Measurements from ENCODE around the gene MVB12B.

The MVB12B gene

GRCh38 chr9:126306071-126306647 lies 20.5 kb upstream of the MVB12B start:
- H3K36me3 ChIP-seq (ENCODE audit: control insufficient read depth, insufficient read depth, low read length), result no peaks in the 10 kb centered on the region

GRCh38 chr9:126307322-126308061 lies 19.1 kb upstream of the MVB12B start:
- Histone ChIP-seq H3K4me1 (ENCODE audit: control insufficient read depth, insufficient read depth, low read length) (no peaks in the 10 kb centered on the region), H3K27me3 (ENCODE audit: control insufficient read depth, insufficient read depth, low read length) (no peaks in the 10 kb centered on the region), H3K36me3 (ENCODE audit: control insufficient read depth, insufficient read depth, low read length) (no peaks in the 10 kb centered on the region), H3K9me3 (ENCODE audit: control insufficient read depth, low read length) (no peaks in the 10 kb centered on the region), H3K4me3 (ENCODE audit: low read length) (no peak overlapping the region), H3K9ac (ENCODE audit: low read length) (no peak overlapping the region)

More at GRCh38 chr9:126306071-126306647, 20.5 kb upstream of the MVB12B start:
- Histone ChIP-seq H3K9me3 (ENCODE audit: control insufficient read depth, low read length) (no peaks in the 10 kb centered on the region), H3K4me3 (ENCODE audit: low read length) (no peak overlapping the region), H3K9ac (ENCODE audit: low read length) (no peak overlapping the region), H3K4me1 (ENCODE audit: control insufficient read depth, insufficient read depth, low read length) (no peaks in the 10 kb centered on the region), H3K27me3 (ENCODE audit: control insufficient read depth, insufficient read depth, low read length) (no peaks in the 10 kb centered on the region)

GRCh38 chr9:126309427-126310189 lies 17.0 kb upstream of the MVB12B start:
- H3K9ac ChIP-seq (ENCODE audit: low read length), result no peak overlapping the region
- no peaks in the 10 kb centered on the region for H3K4me1 ChIP-seq (ENCODE audit: control insufficient read depth, insufficient read depth, low read length)
- no peak overlapping the region for H3K4me3 ChIP-seq (ENCODE audit: low read length)
- H3K36me3 ChIP-seq (ENCODE audit: control insufficient read depth, insufficient read depth, low read length), result no peaks in the 10 kb centered on the region
- H3K27me3 ChIP-seq (ENCODE audit: control insufficient read depth, insufficient read depth, low read length), result no peaks in the 10 kb centered on the region
- no peaks in the 10 kb centered on the region for H3K9me3 ChIP-seq (ENCODE audit: control insufficient read depth, low read length)

GRCh38 chr9:126312584-126313551 lies 13.8 kb upstream of the MVB12B start:
- no peaks in the 10 kb centered on the region for H3K4me1 ChIP-seq (ENCODE audit: control insufficient read depth, insufficient read depth, low read length)
- no peaks in the 10 kb centered on the region for H3K36me3 ChIP-seq (ENCODE audit: control insufficient read depth, insufficient read depth, low read length)
- no peaks in the 10 kb centered on the region for H3K9me3 ChIP-seq (ENCODE audit: control insufficient read depth, low read length)
- no peaks in the 10 kb centered on the region for H3K27me3 ChIP-seq (ENCODE audit: control insufficient read depth, insufficient read depth, low read length)
- H3K9ac ChIP-seq (ENCODE audit: low read length), result no peak overlapping the region
- H3K4me3 ChIP-seq (ENCODE audit: low read length), result no peak overlapping the region

- no peaks in the 10 kb centered on the region for H3K4me1 ChIP-seq (ENCODE audit: control insufficient read depth, insufficient read depth, low read length)
- H3K9me3 ChIP-seq (ENCODE audit: control insufficient read depth, low read length), result no peaks in the 10 kb centered on the region
- H3K27me3 ChIP-seq (ENCODE audit: control insufficient read depth, insufficient read depth, low read length), result no peaks in the 10 kb centered on the region
- no peak overlapping the region for H3K9ac ChIP-seq (ENCODE audit: low read length)
- no peak overlapping the region for H3K4me3 ChIP-seq (ENCODE audit: low read length)
- H3K36me3 ChIP-seq (ENCODE audit: control insufficient read depth, insufficient read depth, low read length), result no peaks in the 10 kb centered on the region
Measured at GRCh38 chr9:126316085-126316655, 10.5 kb upstream of the MVB12B start.

- Histone ChIP-seq H3K27me3 (ENCODE audit: control insufficient read depth, insufficient read depth, low read length) (no peaks in the 10 kb centered on the region), H3K36me3 (ENCODE audit: control insufficient read depth, insufficient read depth, low read length) (no peaks in the 10 kb centered on the region), H3K4me3 (ENCODE audit: low read length) (no peak overlapping the region), H3K4me1 (ENCODE audit: control insufficient read depth, insufficient read depth, low read length) (no peaks in the 10 kb centered on the region), H3K9me3 (ENCODE audit: control insufficient read depth, low read length) (no peaks in the 10 kb centered on the region), H3K9ac (ENCODE audit: low read length) (no peak overlapping the region)
Measured at GRCh38 chr9:126317513-126317912, 9.1 kb upstream of the MVB12B start.

- H3K36me3 ChIP-seq (ENCODE audit: control insufficient read depth, insufficient read depth, low read length), result no peaks in the 10 kb centered on the region
- H3K4me1 ChIP-seq (ENCODE audit: control insufficient read depth, insufficient read depth, low read length), result no peaks in the 10 kb centered on the region
- H3K4me3 ChIP-seq (ENCODE audit: low read length), result no peak overlapping the region
- no peaks in the 10 kb centered on the region for H3K9me3 ChIP-seq (ENCODE audit: control insufficient read depth, low read length)
- no peaks in the 10 kb centered on the region for H3K27me3 ChIP-seq (ENCODE audit: control insufficient read depth, insufficient read depth, low read length)
- H3K9ac ChIP-seq (ENCODE audit: low read length), result no peak overlapping the region
Measured at GRCh38 chr9:126318858-126319257, 7.8 kb upstream of the MVB12B start.

GRCh38 chr9:126319671-126320070 lies 7.0 kb upstream of the MVB12B start:
- no peaks in the 10 kb centered on the region for H3K9me3 ChIP-seq (ENCODE audit: control insufficient read depth, low read length)
- no peaks in the 10 kb centered on the region for H3K4me1 ChIP-seq (ENCODE audit: control insufficient read depth, insufficient read depth, low read length)
- no peaks in the 10 kb centered on the region for H3K36me3 ChIP-seq (ENCODE audit: control insufficient read depth, insufficient read depth, low read length)
- no peaks in the 10 kb centered on the region for H3K27me3 ChIP-seq (ENCODE audit: control insufficient read depth, insufficient read depth, low read length)
- no peak overlapping the region for H3K4me3 ChIP-seq (ENCODE audit: low read length)
- H3K9ac ChIP-seq (ENCODE audit: low read length), result no peak overlapping the region

- H3K27me3 ChIP-seq (ENCODE audit: control insufficient read depth, insufficient read depth, low read length), result no peaks in the 10 kb centered on the region
- no peaks in the 10 kb centered on the region for H3K36me3 ChIP-seq (ENCODE audit: control insufficient read depth, insufficient read depth, low read length)
- no peak overlapping the region for H3K4me3 ChIP-seq (ENCODE audit: low read length)
- no peaks in the 10 kb centered on the region for H3K9me3 ChIP-seq (ENCODE audit: control insufficient read depth, low read length)
- H3K4me1 ChIP-seq (ENCODE audit: control insufficient read depth, insufficient read depth, low read length), result no peaks in the 10 kb centered on the region
- no peak overlapping the region for H3K9ac ChIP-seq (ENCODE audit: low read length)
Measured at GRCh38 chr9:126320158-126320922, 6.3 kb upstream of the MVB12B start.

GRCh38 chr9:126321742-126322141 lies 4.9 kb upstream of the MVB12B start:
- H3K9me3 ChIP-seq (ENCODE audit: control insufficient read depth, low read length), result no peaks in the 10 kb centered on the region
- H3K27me3 ChIP-seq (ENCODE audit: control insufficient read depth, insufficient read depth, low read length), result no peaks in the 10 kb centered on the region
- H3K9ac ChIP-seq (ENCODE audit: low read length), result no peak overlapping the region
- no peaks in the 10 kb centered on the region for H3K4me1 ChIP-seq (ENCODE audit: control insufficient read depth, insufficient read depth, low read length)
- H3K36me3 ChIP-seq (ENCODE audit: control insufficient read depth, insufficient read depth, low read length), result no peaks in the 10 kb centered on the region
- H3K4me3 ChIP-seq (ENCODE audit: low read length), result no peak overlapping the region

- Histone ChIP-seq H3K36me3 (ENCODE audit: control insufficient read depth, insufficient read depth, low read length) (no peaks in the 10 kb centered on the region), H3K4me1 (ENCODE audit: control insufficient read depth, insufficient read depth, low read length) (no peaks in the 10 kb centered on the region), H3K4me3 (ENCODE audit: low read length) (no peak overlapping the region), H3K9ac (ENCODE audit: low read length) (peak overlapping the region; percentile 53), H3K27me3 (ENCODE audit: control insufficient read depth, insufficient read depth, low read length) (peaks cover 4% of the 10 kb centered on the region), H3K9me3 (ENCODE audit: control insufficient read depth, low read length) (no peaks in the 10 kb centered on the region)
Measured at GRCh38 chr9:126325821-126326220, 808 bp upstream of the MVB12B start.
